Measurements from ENCODE around the gene OGFR. TPM values are rescaled to one million over a fixed set of nuclear protein-coding genes. Genes with fewer than 3 reads are reported as not detected.

OGFR gene
- total and polyA plus RNA-seq, 2 donors (not counting 1 experiment from before 2014, with no cell fraction given), result 71.7 to 102 TPM

- Histone ChIP-seq H4K20me1 (ENCODE audit: control insufficient read depth, insufficient read depth, low read length, poor library complexity, severe bottlenecking) (no peaks in the 10 kb centered on the region), H3K27ac (ENCODE audit: low read length in 2 of 2) (no peak overlapping the region), H2AFZ (ENCODE audit: insufficient read depth, low read depth, low read length, poor library complexity, severe bottlenecking) (no peak overlapping the region), H3K4me2 (replicated peaks; ENCODE audit: low read depth, low read length, poor library complexity, severe bottlenecking) (no peak overlapping the region), H3K4me1 (ENCODE audit: control insufficient read depth in 2 of 2, insufficient read depth in 2 of 2, low read length in 2 of 2) (peaks cover 17 to 24% of the 10 kb centered on the region in 2 donors), H3K27me3 (replicated peaks in 1 of 4; ENCODE audit: control extremely low read depth in 1 of 4, control insufficient read depth in 3 of 4, insufficient read depth in 4 of 4, low read length in 3 of 4) (no peaks in the 10 kb centered on the region), H3K9ac (ENCODE audit: low read length) (no peak overlapping the region), H3K4me3 (ENCODE audit: control extremely low read depth in 1 of 5, extremely low read depth in 1 of 5, insufficient read depth in 1 of 5, low read depth in 2 of 5, low read length in 4 of 5) (no peak overlapping the region), H3K9me3 (ENCODE audit: control extremely low read depth in 1 of 3, control insufficient read depth in 2 of 3, insufficient read depth in 1 of 3, low read length in 2 of 3) (no peaks in the 10 kb centered on the region), H3K36me3 (replicated peaks in 1 of 2; ENCODE audit: control extremely low read depth in 1 of 2, control insufficient read depth in 1 of 2, extremely low read depth in 1 of 2, insufficient read depth in 2 of 2, low read length in 1 of 2) (peaks cover 0 to 3% of the 10 kb centered on the region in 2 experiments), H3K79me2 (ENCODE audit: control insufficient read depth, insufficient read depth, low read length) (no peaks in the 10 kb centered on the region)
- DNase-seq, result no peak
- Mint-ChIP-seq H3K4me3 (no peak overlapping the region), H3K27ac (peak overlapping the region; percentile 83), H3K27me3 (no peaks in the 10 kb centered on the region), H3K9me3 (ENCODE audit: insufficient read depth) (no peaks in the 10 kb centered on the region), H3K4me1 (peaks cover 23% of the 10 kb centered on the region)
- TF ChIP-seq, protein P1, sequence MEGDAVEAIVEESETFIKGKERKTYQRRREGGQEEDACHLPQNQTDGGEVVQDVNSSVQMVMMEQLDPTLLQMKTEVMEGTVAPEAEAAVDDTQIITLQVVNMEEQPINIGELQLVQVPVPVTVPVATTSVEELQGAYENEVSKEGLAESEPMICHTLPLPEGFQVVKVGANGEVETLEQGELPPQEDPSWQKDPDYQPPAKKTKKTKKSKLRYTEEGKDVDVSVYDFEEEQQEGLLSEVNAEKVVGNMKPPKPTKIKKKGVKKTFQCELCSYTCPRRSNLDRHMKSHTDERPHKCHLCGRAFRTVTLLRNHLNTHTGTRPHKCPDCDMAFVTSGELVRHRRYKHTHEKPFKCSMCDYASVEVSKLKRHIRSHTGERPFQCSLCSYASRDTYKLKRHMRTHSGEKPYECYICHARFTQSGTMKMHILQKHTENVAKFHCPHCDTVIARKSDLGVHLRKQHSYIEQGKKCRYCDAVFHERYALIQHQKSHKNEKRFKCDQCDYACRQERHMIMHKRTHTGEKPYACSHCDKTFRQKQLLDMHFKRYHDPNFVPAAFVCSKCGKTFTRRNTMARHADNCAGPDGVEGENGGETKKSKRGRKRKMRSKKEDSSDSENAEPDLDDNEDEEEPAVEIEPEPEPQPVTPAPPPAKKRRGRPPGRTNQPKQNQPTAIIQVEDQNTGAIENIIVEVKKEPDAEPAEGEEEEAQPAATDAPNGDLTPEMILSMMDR (IDR thresholded peaks at IDR 0.05), result no peak
- POLR2A ChIA-PET, result no interaction called here
- CTCF ChIA-PET, result no interaction called here
- ATAC-seq (ENCODE audit: low read depth), result no peak
- WGBS (ENCODE audit: insufficient coverage), result 97% methylated on average over 11 of the region's 11 CpGs
- intact Hi-C loops (cut with micrococcal nuclease), result no loop called here
Measured at GRCh38 chr20:62839816-62840215, 35.2 kb downstream of the OGFR start.

DNA sequence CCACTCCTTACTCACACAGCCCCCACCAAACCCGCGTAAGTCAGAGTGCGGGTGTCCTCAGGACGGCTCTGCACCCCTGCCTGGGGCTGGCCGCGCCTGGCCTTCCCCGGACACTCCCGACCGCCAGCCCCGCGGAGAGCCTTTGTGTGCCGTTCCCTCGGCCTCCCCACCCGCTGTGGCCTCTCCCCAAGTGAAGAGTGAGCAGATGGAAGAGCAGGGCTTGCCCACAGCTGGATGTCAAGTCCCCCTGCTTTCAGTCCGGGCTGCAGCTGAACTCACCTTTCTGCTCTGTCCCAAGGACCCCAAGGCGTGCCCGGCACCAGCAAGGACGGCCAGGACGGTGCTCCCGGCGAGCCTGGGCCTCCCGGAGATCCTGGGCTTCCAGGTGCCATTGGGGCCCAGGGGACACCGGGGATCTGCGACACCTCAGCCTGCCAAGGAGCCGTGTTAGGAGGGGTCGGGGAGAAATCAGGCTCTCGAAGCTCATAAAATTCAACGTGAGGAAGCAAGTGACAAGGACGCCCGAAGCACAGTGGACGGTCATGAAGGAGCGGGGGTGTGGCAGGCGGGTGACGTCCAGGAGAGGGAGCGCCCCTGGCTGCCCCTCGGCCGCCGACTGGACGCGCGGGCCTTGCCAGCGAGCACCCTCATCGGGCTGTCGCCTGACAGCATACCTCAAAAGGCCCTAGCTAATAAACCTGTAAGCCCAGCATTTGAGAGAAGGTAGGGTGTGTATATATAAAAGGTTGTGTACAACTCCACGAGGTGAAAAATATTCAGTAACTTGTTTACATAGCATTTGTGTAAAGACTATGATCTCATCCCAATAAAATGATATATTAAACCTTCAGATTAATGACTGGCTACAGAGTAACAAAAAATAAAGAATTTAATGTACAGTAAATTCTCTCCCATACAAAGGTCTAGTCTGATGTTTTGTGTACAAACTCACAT is 35.9 kb downstream of the OGFR start:
- H3K4me1 Mint-ChIP-seq, result peaks cover 23% of the 10 kb centered on the region
- no peaks in the 10 kb centered on the region for H3K27me3 ChIP-seq (replicated peaks in 1 of 4; ENCODE audit: control extremely low read depth in 1 of 4, control insufficient read depth in 3 of 4, insufficient read depth in 4 of 4, low read length in 3 of 4)
- 92% methylated on average over 41 of the region's 45 CpGs for WGBS (ENCODE audit: insufficient coverage)
- intact Hi-C loops (cut with micrococcal nuclease), result no loop called here
- no peaks in the 10 kb centered on the region for H3K79me2 ChIP-seq (ENCODE audit: control insufficient read depth, insufficient read depth, low read length)
- no peak overlapping the region for H2AFZ ChIP-seq (ENCODE audit: insufficient read depth, low read depth, low read length, poor library complexity, severe bottlenecking)
- ChIA-PET CTCF (no interaction called here), POLR2A (interaction anchor here (1.6 kb wide), 1 partner anchor 15 kb away, joined by 4 read pairs; no protein-coding TSS in a partner anchor)
- no peak overlapping the region for H3K4me3 ChIP-seq (ENCODE audit: control extremely low read depth in 1 of 5, extremely low read depth in 1 of 5, insufficient read depth in 1 of 5, low read depth in 2 of 5, low read length in 4 of 5)
- no peaks in the 10 kb centered on the region for H4K20me1 ChIP-seq (ENCODE audit: control insufficient read depth, insufficient read depth, low read length, poor library complexity, severe bottlenecking)
- peaks cover 17 to 24% of the 10 kb centered on the region in 2 donors for H3K4me1 ChIP-seq (ENCODE audit: control insufficient read depth in 2 of 2, insufficient read depth in 2 of 2, low read length in 2 of 2)
- H3K9me3 Mint-ChIP-seq (ENCODE audit: insufficient read depth), result no peaks in the 10 kb centered on the region
- TF ChIP-seq, protein P1 (IDR thresholded peaks at IDR 0.05), result no peak
- TF ChIP-seq EZH2 (IDR thresholded peaks at IDR 0.05; ENCODE audit: borderline replicate concordance, insufficient read depth, low read depth, low read length, poor library complexity, severe bottlenecking), result no peak
- H3K4me2 ChIP-seq (replicated peaks; ENCODE audit: low read depth, low read length, poor library complexity, severe bottlenecking), result no peak overlapping the region
- DNase-seq, result no peak
- no peak overlapping the region for H3K9ac ChIP-seq (ENCODE audit: low read length)
- H3K9me3 ChIP-seq (ENCODE audit: control extremely low read depth in 1 of 3, control insufficient read depth in 2 of 3, insufficient read depth in 1 of 3, low read length in 2 of 3), result no peaks in the 10 kb centered on the region
- no peaks in the 10 kb centered on the region for H3K27me3 Mint-ChIP-seq
- no peak overlapping the region for H3K4me3 Mint-ChIP-seq
- peak overlapping the region; percentile 56 for H3K27ac Mint-ChIP-seq
- H3K27ac ChIP-seq (ENCODE audit: low read length in 2 of 2), result no peak overlapping the region
- no peak for ATAC-seq (ENCODE audit: low read depth)
- H3K36me3 ChIP-seq (replicated peaks in 1 of 2; ENCODE audit: control extremely low read depth in 1 of 2, control insufficient read depth in 1 of 2, extremely low read depth in 1 of 2, insufficient read depth in 2 of 2, low read length in 1 of 2), result peaks cover 0 to 3% of the 10 kb centered on the region in 2 experiments

Measured in B cell (primary cell).